BJ (cell line): ENCODE data around the gene CLNK. TPM values are rescaled to one million over a fixed set of nuclear protein-coding genes. Genes with fewer than 3 reads are reported as not detected.

Experiments used
- CTCF ChIA-PET: fragments of 350-600 bp; formaldehyde crosslinking; extraction: SDS; loops from one replicate; lab custom pipeline; 2021; ENCODE audit warnings: antibody characterized with exemption, inconsistent platforms; lab: Yijun Ruan, JAX
- POLR2A ChIA-PET: fragments of 300-600 bp; sonication (Branson Sonifier 250); formaldehyde crosslinking; extraction: SDS; loops from one replicate; lab custom pipeline; 2021; ENCODE audit warnings: antibody characterized with exemption; lab: Charles Lee
- DNase-seq: peaks from one replicate; pipeline ENCODE4 v3.0.0-alpha.2; 2011; ENCODE audit warnings: low read depth
- H3K27me3 ChIP-seq: 2 replicates; pipeline ENCODE4 v1.6.0; 2011; ENCODE audit warnings: low read length; ENCODE audit not compliant: control insufficient read depth, insufficient read depth
- H3K36me3 ChIP-seq: 2 replicates; pipeline ENCODE4 v1.5.1; 2011; ENCODE audit warnings: low read length; ENCODE audit not compliant: control insufficient read depth, insufficient read depth
- H3K4me3 ChIP-seq: 2 replicates; pipeline ENCODE4 v1.5.1; 2011; ENCODE audit warnings: low read depth, mild to moderate bottlenecking, control low read depth, low read length
- polyA minus RNA-seq: library from RNA; depleted of rRNA, polyadenylated mRNA; stranded (reverse); fragments of >200 nt; gene quantifications from 2 replicates; pipeline ENCODE4 v1.2.3, GENCODE V29; 2011; rRNA and poly(A)+ RNA removed
- polyA plus RNA-seq: library from polyadenylated mRNA; depleted of rRNA; stranded (reverse); fragments of >200 nt; gene quantifications from 2 replicates; pipeline ENCODE4 v1.2.3, GENCODE V29; 2011; rRNA removed
- TF ChIP-seq, protein P1 (sequence below): IDR thresholded peaks from 2 replicates; pipeline ENCODE4 v1.5.1; 2011; ENCODE audit warnings: low read depth, mild to moderate bottlenecking, control low read depth, inconsistent platforms, low read length, moderate library complexity; ENCODE audit not compliant: insufficient read depth

The CLNK gene, protein sequence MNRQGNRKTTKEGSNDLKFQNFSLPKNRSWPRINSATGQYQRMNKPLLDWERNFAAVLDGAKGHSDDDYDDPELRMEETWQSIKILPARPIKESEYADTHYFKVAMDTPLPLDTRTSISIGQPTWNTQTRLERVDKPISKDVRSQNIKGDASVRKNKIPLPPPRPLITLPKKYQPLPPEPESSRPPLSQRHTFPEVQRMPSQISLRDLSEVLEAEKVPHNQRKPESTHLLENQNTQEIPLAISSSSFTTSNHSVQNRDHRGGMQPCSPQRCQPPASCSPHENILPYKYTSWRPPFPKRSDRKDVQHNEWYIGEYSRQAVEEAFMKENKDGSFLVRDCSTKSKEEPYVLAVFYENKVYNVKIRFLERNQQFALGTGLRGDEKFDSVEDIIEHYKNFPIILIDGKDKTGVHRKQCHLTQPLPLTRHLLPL
- polyA plus RNA-seq (not detected in 2 replicates), polyA minus RNA-seq (not detected in 2 replicates)

DNA sequence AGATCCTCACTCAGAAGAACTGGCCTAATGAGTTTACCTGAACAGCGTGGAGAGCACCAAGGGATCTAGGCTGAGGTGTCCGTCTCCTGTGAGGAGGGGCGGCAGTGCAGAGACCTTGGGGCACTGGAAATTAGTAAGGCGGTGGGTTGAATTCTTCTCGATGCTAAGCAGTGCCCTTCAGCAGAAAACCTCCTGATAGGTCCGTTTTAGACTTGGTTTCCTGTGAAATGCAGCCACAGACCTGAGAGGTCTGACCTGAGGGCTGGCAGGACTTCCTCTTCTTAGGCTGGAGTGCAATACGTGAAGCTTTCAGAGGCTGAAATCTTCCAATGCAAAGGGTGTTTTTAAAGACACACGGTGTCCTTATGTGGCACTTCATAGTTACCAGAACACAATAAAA, at the start of gene CLNK:
Gene CLNK, minus strand, starts transcription at position 138 of the 400 bp plus-strand sequence. CDS start 16,899 bp downstream, outside the sequence.
- TF ChIP-seq, protein P1, sequence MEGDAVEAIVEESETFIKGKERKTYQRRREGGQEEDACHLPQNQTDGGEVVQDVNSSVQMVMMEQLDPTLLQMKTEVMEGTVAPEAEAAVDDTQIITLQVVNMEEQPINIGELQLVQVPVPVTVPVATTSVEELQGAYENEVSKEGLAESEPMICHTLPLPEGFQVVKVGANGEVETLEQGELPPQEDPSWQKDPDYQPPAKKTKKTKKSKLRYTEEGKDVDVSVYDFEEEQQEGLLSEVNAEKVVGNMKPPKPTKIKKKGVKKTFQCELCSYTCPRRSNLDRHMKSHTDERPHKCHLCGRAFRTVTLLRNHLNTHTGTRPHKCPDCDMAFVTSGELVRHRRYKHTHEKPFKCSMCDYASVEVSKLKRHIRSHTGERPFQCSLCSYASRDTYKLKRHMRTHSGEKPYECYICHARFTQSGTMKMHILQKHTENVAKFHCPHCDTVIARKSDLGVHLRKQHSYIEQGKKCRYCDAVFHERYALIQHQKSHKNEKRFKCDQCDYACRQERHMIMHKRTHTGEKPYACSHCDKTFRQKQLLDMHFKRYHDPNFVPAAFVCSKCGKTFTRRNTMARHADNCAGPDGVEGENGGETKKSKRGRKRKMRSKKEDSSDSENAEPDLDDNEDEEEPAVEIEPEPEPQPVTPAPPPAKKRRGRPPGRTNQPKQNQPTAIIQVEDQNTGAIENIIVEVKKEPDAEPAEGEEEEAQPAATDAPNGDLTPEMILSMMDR, result no peak
- ChIA-PET POLR2A (no interaction called here), CTCF (no interaction called here)
- H3K4me3 ChIP-seq, result no peak within 1 kb of the TSS
- no peaks in the 10 kb centered on the region; the same call in 1 of the 2 replicates for H3K27me3 ChIP-seq
- no peaks in the 10 kb centered on the region for H3K36me3 ChIP-seq
- no peak for DNase-seq

DNA sequence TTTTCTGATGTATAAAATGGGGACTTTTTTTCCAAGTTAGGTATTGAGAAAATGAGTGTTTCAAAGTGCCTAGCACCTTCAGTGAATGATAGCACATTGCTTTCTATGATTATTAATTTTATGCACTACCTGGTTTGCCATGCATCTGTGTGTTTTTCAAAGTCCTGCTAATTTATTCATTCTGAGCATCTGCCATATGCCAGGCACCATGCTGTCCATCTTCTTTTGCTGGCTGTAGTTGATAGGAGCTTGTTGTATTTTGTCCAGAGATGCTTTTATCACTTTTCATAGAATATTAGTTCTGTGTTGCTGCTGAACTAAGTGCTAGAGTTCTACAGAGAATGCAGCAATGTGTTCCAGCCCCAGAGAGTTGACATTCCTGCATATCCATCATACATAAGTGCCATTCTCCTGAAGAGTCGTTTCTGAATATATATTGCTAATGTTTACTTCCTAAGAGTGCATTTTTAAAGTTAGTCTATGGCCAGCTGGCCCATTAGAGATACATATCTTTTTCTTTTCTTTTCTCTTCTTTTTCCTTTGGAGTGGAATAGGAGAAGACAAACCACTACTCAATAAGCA, 49.0 kb upstream of the CLNK start:
- TF ChIP-seq, protein P1, result no peak
- POLR2A ChIA-PET, result no interaction called here
- no peak overlapping the region for H3K4me3 ChIP-seq
- no peaks in the 10 kb centered on the region for H3K36me3 ChIP-seq
- no peak for DNase-seq
- H3K27me3 ChIP-seq, result no peaks in the 10 kb centered on the region
- CTCF ChIA-PET, result no interaction called here

DNA sequence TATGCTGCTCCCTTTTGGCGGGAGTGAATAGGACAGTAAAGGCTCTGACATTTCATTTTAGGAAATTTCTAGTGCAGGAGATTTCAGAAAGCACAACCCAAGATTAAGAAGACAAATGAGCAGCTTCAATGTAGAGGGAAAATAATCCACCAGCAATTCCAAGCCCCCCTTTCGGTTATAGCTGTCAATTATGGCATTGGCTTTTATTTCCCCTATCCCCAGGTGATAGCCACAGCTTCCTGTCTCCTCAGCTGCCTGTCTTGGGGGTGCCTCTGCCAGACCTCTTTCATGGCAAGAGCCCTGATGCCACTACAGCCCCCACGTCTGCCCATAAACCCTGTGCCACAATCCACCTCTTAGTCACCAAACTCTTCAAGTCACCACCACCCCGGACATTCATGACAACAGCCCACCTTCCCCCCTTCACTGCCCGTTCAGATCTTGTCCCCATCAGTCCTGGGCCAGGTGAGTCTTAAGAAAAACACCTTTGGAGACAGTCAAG, 48.4 kb upstream of the CLNK start:
- DNase-seq, result no peak
- no peaks in the 10 kb centered on the region for H3K27me3 ChIP-seq
- ChIA-PET POLR2A (no interaction called here), CTCF (no interaction called here)
- H3K36me3 ChIP-seq, result no peaks in the 10 kb centered on the region
- TF ChIP-seq, protein P1, result no peak
- no peak overlapping the region for H3K4me3 ChIP-seq

DNA sequence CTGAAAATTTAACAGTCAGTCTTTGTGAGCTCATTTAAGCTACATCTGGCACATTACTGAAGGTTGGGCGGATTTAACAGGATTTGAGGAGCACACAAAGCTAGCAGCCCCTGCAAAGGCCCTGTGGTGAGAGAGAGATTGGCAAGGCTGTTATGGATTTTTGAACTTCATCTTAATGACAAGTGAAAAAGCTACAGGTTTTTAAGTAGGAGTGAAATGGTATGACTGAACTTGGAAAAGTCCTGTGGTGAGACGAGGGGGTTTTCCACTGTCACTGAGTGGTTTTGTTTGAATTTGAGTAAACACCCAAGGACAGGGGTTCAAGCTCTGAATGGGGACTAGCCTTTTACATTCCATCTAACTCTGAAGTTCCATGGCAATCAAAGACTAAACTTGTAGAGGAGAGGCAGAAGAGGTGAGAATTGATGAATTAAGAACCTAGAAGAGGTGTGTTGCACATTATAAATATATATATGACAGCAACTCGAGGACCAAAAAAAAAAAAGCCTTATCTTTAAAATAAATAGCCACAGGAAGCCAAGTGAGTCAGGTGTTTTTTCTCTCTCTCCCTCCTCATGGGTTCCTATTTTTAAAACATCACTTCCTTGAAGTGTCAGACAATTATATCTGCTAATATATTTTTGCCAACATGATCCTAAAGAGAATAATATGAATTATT, 47.8 kb upstream of the CLNK start:
- CTCF ChIA-PET, result no interaction called here
- no peak overlapping the region for H3K4me3 ChIP-seq
- no peak for DNase-seq
- H3K27me3 ChIP-seq, result no peaks in the 10 kb centered on the region
- no peaks in the 10 kb centered on the region for H3K36me3 ChIP-seq
- TF ChIP-seq, protein P1, result no peak
- POLR2A ChIA-PET, result no interaction called here

DNA sequence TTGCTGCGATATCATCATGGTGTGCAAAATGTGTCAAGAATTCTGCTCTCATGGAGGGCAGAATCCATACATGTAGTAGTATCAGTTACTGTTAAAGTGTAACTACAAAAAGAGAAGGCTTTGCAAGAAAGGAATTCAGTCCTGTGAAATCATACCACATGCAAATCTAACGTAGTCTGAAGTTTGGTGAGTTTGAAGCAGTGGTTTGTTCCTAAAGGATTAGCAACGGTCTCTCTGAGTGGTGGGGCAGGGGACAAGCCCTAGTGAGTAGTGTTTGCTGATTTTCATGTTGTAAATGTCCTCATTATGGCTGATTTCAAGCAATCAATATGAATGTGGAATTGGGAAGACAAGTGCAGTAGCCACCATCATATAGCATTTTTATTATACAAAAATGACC, 47.1 kb upstream of the CLNK start:
- Histone ChIP-seq H3K36me3 (no peaks in the 10 kb centered on the region), H3K27me3 (no peaks in the 10 kb centered on the region), H3K4me3 (no peak overlapping the region)
- DNase-seq, result no peak
- ChIA-PET POLR2A (no interaction called here), CTCF (no interaction called here)
- TF ChIP-seq, protein P1, result no peak
